GM18861 (cell line): ENCODE results near the gene CCDC3.
"Not testable (repeated sequence)": the region's sequence is repeated elsewhere in the genome, so short reads cannot be mapped to it uniquely, and the experiment has no call there.

ENCODE experiments used
- ATAC-seq: cut with Tn5 transposase; IDR thresholded peaks from one replicate; pipeline ENCODE4 v1.9.1; 2021; ENCODE audit not compliant: unreplicated experiment

The CCDC3 gene

GRCh38 chr10:13001041-13001886 lies at the start of gene CCDC3:
TSS of gene CCDC3 (minus strand) at chr10:13001713. CDS start at chr10:13001570, 143 bp downstream.
- ATAC-seq, result no peak

DNA sequence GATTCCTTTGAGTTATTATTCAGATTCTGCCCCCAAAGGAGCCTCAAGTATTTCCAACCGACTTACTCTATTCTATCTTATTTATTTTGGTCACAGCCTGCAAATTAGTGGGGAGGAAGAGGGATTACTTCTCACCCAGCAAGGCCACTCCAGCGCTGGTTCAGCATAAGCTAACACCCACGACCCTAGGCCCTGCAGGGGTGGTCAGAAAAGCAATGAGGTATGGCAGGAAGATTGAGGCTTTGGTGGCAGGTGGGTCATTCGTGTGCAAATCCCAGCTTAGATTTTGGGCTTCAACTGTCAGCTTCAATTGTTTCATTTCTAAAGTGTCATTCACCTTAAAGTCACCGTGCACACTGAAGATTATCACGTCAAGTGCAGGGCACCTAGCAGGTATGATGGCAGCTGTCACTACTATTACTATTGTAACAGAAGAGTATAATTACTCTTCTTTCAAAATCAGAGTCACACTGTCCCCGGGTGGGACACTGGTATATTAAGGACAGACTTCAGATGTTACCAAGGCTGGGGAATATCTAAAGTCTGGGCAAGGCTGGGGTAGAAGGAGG lies 49.7 kb upstream of the CCDC3 start:
- no peak for ATAC-seq

GRCh38 chr10:13049774-13050420 lies 48.4 kb upstream of the CCDC3 start:
- no peak for ATAC-seq

DNA sequence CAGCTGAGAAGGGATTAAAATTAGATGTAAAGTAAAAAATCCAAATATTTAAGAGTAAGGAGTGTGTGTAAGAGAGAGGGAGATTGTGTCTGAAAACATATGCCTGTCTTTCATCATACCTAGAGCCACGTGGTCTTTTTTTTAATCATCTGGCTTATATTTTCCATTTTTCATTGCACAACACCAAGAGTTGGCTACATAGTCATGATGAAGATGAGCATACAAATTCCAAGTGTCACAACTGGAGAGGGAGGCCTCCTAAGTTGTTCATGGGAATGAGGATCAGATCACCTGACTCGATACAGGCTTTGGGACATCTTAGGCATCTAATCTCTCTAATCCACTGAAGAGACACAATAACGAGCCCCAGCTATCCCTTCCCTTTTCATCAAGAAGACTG lies 47.2 kb upstream of the CCDC3 start:
- ATAC-seq, result no peak

DNA sequence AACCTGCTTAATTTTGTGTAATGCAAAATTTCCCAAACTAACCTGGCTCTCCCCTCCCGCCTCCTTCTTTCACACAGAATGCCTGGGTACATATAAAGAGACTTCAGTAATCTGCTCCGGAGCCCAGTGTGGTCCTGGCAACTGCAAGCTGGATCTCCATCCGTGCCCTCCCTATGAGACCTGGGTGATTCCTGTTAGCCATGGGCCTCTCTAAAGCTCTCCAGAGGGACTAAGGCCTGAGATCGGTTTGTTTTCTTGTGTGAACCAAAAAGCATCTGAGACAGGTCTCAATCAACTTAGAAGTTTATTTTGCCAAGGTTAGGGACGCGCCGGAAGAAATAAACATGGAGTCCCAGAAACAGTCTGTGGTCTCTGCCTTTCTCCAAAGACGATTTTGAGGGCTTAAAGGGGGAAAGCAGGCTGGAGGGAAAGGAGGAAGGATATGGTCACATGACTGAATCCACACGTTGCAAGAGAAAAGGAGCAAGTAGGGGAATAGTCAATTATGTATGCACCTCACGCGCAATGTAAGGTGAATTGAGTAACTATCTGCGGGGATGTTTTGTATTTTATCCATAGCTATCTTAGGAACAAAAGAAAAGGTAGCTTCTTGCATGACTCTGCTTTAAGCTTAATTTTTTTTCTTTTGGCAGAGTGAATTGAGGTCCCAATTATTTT lies 46.2 kb upstream of the CCDC3 start:
- no peak for ATAC-seq

GRCh38 chr10:13046851-13047528 lies 45.5 kb upstream of the CCDC3 start:
- no peak for ATAC-seq

DNA sequence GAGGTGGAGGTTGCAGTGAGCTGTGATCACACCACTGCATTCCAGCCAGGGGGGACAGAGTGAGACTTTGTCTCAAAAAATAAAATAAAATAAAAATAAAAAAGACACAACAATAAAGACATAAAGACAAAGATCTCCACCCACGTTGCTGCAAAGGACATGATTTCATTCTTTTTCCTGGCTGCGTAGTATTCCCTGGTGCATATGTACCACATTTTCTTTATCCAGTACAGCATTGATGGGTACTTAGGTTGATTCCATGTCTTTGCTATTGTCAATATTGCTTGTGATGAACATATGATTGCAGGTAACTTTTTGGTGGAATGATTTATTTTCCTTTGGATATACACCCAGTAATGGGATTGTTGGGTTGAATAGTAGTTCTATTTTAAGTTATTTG lies 42.0 kb upstream of the CCDC3 start:
- no peak for ATAC-seq

DNA sequence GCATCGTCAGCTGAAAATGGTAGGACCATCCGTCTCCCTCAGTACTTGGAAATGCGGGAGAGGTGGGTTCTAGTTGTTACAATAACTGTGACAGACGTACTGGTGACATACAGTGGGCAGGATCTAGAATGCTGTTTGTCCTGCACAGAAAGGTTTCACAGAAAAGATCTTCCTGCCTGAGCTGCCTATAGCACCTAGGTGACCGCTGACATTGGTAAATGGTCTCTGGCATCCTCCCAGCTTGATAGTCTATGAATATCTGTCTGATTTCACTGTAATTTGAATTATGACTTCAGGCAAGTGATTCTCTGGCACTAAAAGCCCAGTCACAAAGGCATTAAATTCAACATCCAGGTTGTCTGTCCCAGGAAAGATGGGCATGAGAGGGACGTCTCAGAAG lies 38.2 kb upstream of the CCDC3 start:
- ATAC-seq, result no peak

DNA sequence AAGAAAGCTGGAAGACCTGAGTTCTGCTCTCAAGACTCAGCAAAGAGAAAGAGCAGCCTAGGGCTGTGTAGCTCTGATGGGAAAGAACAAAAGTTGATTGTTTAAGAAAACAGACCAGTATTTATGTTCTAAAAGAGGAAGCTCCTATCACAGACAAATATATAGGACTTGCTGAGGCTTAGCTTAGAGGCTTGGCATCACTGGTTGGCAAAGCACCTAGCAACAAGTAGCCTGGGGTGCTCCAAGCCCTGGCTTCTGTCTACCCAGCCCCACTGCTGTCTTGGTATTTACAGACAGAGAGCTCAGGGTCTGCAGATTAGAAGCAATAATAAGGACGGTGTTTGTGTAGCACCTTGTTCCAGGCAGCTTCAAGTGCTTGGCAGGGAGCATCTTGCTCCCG lies 36.9 kb upstream of the CCDC3 start:
- ATAC-seq, result no peak

DNA sequence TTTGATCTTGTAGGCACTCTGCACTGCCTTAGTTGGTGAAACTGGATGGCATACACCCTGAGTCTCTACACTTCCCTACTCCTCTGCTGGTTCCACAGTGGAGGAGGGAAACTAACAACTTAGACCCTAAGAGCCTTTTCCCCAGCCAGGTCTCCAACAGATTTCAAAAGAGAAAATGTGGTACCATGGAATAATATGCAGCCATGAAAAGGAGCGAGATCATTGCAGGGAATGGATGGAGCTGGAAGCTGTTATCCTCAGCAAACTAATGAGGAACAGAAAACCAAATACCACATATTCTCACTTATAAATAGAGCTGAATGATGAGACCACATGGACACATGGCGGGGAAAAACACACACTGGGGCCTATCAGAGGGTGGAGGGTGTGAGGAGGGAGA lies 36.3 kb upstream of the CCDC3 start:
- ATAC-seq, result no peak

GRCh38 chr10:13036841-13037240 lies 35.3 kb upstream of the CCDC3 start:
- no peak for ATAC-seq

- not testable (repeated sequence) for ATAC-seq
Measured at GRCh38 chr10:13035731-13036130, 34.2 kb upstream of the CCDC3 start.

- no peak for ATAC-seq
Measured at GRCh38 chr10:13026873-13027272, 25.4 kb upstream of the CCDC3 start.

DNA sequence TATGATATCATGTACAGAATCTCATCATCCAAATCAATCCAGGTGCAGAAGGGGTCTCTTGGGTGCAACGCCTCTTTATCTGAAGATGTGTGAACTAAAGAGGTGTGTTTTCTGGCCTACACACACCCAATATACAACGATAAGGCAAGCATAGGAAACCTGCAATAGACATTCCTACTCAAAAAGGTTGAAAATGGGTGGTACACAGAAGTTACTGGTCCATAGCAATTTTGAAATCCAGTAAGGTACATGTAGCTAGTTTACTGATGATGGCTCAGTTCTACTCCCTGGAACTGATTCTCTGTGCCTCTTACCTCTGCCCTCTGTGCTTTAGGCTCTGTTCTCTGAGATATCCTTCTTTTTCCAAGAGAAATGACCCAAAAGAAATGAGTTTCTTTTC lies 22.2 kb upstream of the CCDC3 start:
- ATAC-seq, result no peak

DNA sequence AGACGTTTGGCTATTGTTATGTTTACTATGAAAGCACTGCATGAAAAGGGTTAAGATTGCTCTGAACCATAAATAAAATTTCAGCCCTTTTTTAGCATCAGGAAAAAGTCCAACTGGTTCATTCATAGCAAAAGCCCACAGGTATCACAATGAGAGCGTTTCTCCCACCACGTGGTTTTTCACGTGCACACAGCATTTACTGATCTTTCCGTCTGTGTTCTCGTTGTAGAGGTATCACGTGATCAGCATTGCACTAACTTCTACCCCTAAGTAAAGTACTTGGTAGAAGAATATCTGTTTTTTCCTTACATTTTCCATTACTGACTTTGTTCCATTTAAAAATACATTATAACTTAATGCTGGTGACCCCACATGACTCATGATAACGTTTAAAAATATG lies 17.8 kb upstream of the CCDC3 start:
- ATAC-seq, result no peak

DNA sequence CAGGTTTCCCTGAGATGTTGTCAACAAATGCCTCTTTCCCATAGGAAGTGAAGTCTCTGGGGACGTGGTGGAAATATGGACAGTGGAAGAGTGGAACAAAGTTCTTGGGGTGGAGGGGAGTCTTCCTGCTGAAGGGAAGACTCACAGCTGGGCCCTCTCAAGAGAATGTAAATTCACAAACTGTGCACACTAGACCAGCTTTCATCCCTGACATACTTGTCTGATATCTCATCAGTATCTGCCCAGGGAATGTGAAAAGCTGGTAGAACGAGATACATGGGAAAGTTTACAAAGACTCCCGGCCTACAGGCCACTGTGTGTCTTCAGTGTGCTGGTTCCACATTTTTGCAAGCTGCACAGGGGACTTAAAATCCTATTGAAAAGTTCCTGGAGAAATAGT lies 16.7 kb upstream of the CCDC3 start:
- no peak for ATAC-seq

- no peak for ATAC-seq
Measured at GRCh38 chr10:13016886-13017285, 15.4 kb upstream of the CCDC3 start.

- no peak for ATAC-seq
Measured at GRCh38 chr10:13016426-13016825, 14.9 kb upstream of the CCDC3 start.

GRCh38 chr10:13006037-13006436 lies 4.5 kb upstream of the CCDC3 start:
- ATAC-seq, result no peak

DNA sequence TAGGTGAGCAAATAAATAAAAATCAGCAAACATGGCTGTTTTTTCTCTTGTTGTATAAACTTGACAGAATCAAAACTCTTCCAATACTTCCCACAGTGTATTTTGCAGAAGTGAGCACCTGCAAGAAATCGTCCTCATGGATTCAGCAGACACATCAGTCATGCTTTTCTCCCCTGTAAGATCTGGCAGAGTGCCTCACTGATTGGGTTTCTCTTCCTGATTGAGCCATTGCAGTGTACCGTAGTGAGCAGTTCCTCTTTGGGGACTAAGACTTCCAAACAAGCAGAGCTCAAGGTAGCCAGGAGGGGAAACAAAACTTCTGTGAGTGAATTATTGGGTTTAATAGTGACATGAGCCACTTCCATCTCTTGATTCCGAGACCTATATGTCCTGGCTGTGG lies 2.2 kb upstream of the CCDC3 start:
- ATAC-seq, result no peak

DNA sequence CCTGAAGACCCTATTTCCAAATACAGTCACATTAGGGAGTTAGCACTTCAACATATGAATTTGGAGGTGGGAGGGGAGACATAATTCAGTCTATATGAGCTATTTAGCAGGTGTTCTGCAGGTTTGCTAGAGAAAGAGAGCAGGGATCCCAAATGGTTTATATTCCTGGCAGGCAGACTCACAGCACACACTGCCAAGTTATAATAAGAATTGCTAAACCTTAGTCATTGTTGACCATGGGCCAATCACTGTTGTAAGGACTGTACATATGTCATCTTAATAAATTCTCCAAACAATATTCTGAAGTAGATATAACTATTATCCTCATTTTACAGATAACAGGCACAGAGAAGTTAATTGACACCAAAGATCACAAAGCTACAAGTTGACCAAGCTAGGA lies 1.5 kb upstream of the CCDC3 start:
- ATAC-seq, result no peak
